Measurements from ENCODE around the gene C14orf180. TPM values are rescaled to one million over a fixed set of nuclear protein-coding genes. Genes with fewer than 3 reads are reported as not detected.
"Not testable (repeated sequence)": the region's sequence is repeated elsewhere in the genome, so short reads cannot be mapped to it uniquely, and the experiment has no call there.

The C14orf180 gene
- total RNA-seq, 1 donor from 2014 or later, result not detected

- no peak for DNase-seq (ENCODE audit: low read depth, low spot score)
Measured at GRCh38 chr14:104609666-104610065, 30.1 kb downstream of the C14orf180 start.

GRCh38 chr14:104610749-104611310 lies 31.3 kb downstream of the C14orf180 start:
- no peak for DNase-seq (ENCODE audit: low read depth, low spot score)

DNA sequence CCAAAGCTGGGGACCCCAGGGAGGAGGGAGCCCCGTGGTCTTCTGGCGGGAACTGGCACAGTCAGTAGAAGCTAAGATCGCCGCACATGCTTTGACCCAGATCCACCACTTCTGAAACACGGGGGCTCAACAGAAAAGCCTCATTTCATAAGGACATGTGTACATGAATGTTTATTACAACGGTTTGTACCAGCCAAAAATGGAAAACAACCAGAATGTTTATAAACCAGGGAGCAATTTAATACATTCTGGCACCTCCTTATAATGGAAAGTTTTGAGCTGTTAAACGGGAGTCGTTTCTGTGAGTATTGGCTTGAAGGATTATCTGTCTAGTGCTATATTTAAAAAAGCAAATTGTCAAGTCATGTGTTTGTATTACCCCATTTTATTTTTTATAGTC lies 32.3 kb downstream of the C14orf180 start:
- DNase-seq (ENCODE audit: low read depth, low spot score), result no peak

DNA sequence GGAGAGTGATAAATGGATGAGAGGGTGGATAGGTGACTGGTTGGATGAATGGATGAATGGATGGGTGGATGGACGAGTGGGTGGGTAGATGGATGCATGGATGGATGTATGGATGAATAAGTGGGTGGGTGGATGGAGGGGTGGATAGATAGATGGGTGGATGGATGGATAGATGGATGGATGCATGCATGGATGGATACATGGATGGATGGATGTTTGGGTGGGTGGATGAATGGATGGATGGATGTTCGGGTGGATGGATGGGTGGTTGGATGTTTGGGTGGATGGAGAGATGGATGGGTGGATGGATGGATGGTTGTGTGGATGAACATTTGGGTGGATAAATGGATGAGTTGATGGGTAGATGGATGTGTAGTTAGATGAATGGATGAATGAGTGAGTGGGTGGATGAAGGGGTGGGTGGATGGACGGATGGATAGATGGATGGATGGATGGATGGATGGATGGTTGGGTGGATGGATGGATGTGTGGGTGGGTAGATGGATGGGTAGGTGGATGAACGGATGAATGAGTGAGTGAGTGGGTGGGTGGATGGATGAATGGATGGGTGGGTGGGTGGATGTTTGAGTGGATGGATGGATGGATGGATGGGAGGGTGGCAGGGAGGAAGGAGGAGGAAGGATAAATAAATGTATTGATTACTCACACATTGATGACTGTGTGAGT lies 34.7 kb downstream of the C14orf180 start:
- DNase-seq (ENCODE audit: low read depth, low spot score), result no peak

DNA sequence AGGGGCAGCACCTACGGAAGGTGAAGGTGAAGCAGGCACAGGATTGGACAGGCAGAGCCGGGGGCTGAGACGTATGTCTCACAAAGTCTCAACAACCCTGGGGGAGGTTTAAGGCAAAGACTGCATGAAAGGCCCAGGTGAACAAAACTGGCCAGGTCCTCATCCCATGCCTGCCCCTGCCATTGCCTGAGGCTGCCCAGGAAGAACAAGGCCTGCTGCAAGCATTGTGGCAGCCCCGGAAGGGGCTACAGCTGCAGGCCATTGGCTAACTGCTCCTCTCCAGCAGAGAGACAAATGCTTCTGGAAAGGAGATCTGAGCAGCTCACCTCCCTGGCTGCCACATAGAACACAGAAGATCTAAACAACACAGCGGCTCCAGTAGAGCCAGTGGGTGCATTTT lies 45.4 kb downstream of the C14orf180 start:
- DNase-seq (ENCODE audit: low read depth, low spot score), result no peak

GRCh38 chr14:104632781-104633180 lies 53.2 kb downstream of the C14orf180 start:
- no peak for DNase-seq (ENCODE audit: low read depth, low spot score)

DNA sequence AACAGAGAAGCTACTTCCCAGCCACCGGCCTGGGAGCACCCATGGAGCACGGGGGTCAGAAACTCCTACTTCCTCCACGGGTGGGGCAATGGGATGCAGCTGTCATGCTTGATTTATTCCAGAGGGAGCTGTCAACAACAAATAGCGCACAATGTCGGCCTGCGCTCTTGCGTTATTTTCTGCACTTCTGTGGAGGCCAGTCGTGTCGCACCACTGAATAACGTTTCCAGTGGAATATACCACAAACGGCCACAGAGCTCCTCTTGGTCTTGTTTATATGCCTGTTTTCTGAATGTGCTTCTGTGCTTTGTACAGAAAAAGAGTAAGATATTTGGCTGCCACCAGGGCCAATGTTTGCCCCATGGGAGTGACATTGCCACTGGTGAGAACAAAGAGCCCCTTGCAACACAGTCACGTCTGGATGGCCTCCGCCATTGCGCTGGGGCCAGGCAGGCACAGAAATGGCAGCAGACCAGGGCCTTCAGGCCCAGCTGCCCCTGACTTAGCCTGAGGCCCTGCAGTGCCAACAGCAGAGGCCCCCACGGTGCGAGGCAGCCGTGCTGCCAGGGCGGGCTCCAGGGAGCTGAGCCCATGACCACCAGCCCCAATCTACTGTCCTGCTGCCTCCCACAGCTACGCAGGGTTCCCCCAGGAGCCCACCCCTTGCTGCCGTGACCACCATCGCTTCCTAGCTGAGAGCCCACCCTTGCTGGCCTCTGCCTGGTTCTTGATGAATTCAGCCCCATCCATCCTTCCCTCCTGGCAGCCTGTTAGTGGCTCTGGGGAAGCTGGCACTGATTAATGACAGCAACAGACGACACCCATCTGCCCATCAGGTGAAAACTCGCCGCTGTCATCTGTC lies 53.9 kb downstream of the C14orf180 start:
- DNase-seq (ENCODE audit: low read depth, low spot score), result no peak

- DNase-seq (ENCODE audit: low read depth, low spot score), result no peak
Measured at GRCh38 chr14:104634138-104634760, 54.7 kb downstream of the C14orf180 start.

GRCh38 chr14:104634886-104635570 lies 55.5 kb downstream of the C14orf180 start:
- DNase-seq (ENCODE audit: low read depth, low spot score), result no peak

DNA sequence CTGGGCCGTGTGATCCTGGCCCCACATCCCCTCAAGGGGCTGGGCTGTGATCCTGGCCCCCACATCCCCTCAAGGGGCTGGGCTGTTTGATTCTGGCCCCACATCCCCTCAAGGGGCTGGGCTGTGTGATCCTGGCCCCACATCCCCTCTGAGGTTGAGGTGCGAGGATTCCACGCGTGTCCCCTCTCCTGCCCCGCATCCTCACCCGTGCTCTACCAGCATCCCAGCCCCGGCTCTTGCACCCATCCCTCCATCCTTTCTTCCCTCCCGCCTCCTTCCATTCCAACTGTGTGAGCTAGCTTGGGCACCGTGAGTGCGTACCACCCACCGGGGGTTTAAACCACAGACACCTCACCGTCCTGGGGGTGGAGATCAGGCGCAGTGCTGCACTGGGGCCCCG lies 56.2 kb downstream of the C14orf180 start:
- DNase-seq (ENCODE audit: low read depth, low spot score), result no peak

DNA sequence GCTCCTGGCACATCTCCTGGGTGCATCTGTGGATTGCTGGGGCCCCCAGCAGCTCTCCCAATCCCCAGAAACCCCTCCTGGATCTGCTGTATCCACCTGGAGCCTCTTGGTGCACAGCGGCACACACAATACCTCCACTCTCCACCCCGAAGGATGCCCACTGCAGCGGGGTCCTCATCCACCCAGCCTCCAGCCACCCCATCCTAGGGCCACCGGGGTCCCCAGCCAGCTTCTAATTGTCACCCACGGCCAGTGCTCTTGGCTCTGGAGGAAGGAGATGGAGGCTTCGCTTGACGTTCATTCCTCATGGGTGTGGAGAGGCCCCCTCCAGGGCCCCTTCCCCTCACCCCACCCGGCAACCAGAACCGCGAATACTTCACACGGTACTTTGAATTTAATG lies 56.6 kb downstream of the C14orf180 start:
- DNase-seq (ENCODE audit: low read depth, low spot score), result no peak

DNA sequence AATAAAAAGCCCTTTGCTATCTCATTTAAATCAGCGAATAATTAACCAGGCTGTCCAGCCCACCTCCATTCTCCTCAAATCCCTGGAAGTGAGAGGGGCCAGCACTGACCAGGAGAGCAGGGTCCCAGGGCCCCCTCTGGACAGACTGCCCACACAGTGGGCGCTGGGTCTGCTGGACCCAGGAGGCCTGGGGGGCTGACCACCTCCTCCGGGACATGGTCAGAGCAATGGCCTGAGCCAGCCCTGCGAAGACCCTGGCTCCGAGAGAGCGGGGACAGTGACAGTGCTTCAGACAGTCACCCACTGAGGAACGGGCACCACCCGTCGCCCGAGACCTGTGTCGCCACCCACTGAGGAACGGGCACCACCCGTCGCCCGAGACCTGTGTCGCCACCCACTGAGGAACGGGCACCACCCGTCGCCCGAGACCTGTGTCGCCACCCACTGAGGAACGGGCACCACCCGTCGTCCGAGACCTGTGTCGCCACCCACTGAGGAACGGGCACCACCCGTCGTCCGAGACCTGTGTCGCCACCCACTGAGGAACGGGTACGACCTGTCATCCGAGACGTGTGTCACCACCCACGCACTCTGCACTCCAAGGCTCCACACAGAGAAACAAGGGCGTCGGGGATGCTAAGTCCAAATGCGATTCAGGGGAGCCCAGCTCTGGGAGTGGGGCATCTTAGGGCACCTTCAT lies 57.4 kb downstream of the C14orf180 start:
- not testable (repeated sequence) for DNase-seq (ENCODE audit: low read depth, low spot score)

DNA sequence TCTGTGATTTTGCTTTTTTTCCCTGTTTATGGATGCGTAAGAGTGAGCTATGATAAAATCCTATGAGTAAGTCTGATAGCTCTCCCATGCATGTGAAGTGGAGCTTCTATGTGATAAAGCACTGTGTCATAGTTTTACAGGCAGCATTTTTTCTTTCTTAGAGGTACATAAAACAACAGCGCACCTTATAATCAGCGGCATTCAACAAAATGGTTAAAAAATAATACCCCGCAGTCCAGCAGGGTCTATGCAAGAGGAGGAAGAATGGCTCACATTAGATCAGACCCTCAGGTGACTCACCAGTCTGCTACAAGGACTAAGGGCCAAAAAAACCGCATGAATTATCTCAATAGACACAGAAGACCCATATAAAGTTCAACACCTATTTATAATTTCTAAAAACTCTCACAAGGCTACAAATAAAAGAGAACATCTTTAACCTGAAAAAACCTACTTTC lies 58.0 kb downstream of the C14orf180 start:
- DNase-seq (ENCODE audit: low read depth, low spot score), result no peak

GRCh38 chr14:104638190-104638589 lies 58.6 kb downstream of the C14orf180 start:
- no peak for DNase-seq (ENCODE audit: low read depth, low spot score)

DNA sequence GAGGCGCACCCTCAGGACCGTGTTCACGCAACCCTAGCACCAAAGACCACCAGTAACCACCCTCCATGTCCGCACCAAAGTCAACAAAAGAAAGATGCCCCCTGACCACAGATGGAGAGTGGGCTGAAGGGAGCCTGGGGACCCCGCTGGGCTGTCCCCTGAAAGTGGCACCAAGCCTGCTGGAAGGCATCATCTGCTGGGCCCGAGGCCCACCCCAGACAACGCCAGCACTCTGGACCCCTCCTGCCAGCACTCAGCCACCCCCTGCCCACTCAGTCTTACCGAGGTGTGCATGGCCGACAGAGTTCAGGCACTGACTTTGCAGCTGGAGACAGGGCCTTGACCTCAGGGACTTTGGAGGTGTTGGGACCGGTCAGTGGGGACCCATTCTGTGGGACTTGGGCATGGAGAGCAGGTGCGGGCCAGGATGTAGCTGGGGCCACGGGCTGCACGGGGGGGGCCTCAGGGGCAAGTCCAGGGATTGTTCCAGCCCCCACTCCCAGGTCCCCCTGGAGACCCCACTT lies 59.4 kb downstream of the C14orf180 start:
- DNase-seq (ENCODE audit: low read depth, low spot score), result no peak

DNA sequence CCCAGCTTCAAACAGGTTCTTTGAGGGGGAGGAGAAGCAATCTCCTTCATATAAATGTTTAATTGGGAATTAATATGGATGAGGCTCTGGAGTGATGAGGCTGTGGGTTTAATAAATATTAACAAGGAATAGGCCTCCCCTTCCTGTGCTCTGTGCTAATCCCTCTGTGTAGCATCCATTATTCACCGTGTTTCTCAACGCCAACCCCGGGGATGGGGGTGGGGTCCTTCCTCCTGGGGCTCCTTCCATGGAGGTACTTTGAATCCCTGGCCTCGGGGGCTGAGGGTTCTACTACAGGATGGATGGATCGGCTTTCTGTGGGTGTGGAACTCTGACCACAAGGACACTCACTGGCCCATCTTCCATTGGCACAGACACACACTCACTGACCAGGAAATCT lies 59.9 kb downstream of the C14orf180 start:
- DNase-seq (ENCODE audit: low read depth, low spot score), result no peak

All from pulmonary artery endothelial cell (primary cell).